GM18951 (cell line): Measurements from ENCODE around the gene AGMAT.
"Not testable (repeated sequence)": the region's sequence is repeated elsewhere in the genome, so short reads cannot be mapped to it uniquely, and the experiment has no call there.

Experiments
- POLR2A ChIP-seq: IDR thresholded peaks from 4 replicates; pipeline ENCODE4 v1.6.1; 2011; ENCODE audit warnings: mild to moderate bottlenecking; ENCODE audit not compliant: insufficient read length, insufficient read depth; ENCODE audit errors: extremely low read depth
- in situ Hi-C: fragments of 300-500 bp; cut with MboI; formaldehyde crosslinking; loops from one replicate; pipeline ENCODE4 v1.12.0; 2022; ENCODE audit warnings: low sequenced_read_pairs, mixed read lengths, inconsistent platforms; ENCODE audit not compliant: unreplicated experiment

AGMAT gene

GRCh38 chr1:15620902-15621682 is 36.2 kb upstream of the AGMAT start:
- in situ Hi-C loops = no loop called here
- no peak for TF ChIP-seq POLR2A

DNA sequence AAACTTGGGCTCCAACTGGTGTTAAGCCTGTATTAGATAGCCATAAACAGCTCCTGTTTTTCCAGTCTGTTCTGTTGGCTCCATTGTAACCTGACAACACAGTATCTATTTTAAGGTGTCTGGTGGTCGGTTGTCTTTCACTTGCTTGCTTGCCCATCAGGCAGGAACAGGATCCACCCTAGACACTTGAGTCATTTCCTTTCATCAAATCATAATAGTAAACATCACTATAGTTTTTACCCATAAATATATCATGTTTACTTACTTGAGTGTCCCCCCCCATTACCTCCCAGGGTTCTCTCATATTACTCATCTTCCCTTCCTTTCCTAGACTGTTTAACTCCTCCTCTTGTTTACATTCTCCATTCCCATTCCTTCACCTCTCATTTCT is 35.3 kb upstream of the AGMAT start:
- no peak for TF ChIP-seq POLR2A
- in situ Hi-C loops = no loop called here

DNA sequence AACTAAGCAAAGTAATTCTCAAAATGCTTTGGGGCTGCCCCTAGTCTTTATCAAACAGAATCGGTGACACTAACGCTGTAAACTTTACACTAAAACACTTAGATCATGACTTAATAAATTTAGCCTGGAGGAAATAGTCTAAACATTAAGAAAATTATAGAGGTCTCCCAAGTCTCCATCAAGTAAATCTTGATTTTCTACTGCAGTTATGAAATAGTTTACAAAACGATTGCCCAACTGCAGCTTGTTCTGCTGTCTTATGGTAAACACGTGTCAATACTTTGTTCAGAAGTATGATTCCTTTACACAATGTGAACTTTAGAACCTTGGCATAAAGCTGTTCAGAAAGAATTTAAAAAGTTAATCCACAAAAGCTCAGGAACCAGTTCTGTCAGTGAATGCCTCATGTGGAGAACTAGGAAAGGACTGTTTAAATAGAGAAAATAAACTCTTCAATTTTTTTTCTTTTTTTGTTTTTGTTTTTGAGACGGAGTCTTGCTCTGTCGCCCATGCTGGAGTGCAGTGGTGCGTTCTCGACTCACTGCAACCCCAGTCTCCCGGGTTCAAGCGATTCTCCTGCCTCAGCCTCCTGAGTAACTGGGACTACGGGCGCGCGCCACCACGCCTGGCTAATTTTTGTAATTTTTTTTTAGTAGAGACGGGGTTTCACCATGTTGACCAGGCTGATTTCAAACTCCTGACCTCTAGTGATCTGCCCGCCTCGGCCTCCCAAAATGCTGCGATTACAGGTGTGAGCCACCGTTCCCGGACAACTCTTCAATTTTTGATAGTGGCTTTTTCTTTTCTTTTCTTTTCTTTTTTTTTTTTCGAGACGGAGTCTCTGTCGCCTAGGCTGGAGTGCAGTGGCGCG is 34.0 kb upstream of the AGMAT start:
- TF ChIP-seq POLR2A = no peak
- in situ Hi-C loops = no loop called here

DNA sequence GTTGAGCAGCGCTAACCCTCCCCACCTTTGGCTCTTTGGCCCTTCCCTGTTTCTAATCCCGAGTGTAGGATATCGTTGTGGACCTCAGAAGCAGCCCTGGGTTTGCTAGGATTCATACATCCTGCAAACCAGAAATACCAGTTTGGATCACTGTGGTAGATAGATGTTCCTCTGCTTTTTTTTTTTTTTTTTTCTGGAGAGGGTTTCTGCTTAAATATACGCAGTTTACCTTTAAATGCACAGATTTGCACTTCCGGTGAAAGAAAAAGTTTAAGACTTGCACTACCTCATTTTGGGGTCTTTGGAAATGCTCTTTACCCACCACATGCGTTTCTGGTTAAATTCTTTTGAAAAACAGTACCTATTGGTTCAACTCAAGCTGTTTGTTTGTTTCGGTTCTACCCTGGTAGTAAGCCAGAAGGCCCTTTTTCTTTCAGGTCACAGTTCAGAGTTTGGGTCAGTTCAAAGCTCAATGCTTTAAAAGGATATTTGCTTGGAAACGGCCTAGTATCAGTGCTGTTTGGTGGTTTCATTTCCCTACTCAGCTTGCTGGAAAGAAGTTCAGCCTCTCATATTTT is 33.3 kb upstream of the AGMAT start:
- TF ChIP-seq POLR2A = no peak
- in situ Hi-C loops = no loop called here

DNA sequence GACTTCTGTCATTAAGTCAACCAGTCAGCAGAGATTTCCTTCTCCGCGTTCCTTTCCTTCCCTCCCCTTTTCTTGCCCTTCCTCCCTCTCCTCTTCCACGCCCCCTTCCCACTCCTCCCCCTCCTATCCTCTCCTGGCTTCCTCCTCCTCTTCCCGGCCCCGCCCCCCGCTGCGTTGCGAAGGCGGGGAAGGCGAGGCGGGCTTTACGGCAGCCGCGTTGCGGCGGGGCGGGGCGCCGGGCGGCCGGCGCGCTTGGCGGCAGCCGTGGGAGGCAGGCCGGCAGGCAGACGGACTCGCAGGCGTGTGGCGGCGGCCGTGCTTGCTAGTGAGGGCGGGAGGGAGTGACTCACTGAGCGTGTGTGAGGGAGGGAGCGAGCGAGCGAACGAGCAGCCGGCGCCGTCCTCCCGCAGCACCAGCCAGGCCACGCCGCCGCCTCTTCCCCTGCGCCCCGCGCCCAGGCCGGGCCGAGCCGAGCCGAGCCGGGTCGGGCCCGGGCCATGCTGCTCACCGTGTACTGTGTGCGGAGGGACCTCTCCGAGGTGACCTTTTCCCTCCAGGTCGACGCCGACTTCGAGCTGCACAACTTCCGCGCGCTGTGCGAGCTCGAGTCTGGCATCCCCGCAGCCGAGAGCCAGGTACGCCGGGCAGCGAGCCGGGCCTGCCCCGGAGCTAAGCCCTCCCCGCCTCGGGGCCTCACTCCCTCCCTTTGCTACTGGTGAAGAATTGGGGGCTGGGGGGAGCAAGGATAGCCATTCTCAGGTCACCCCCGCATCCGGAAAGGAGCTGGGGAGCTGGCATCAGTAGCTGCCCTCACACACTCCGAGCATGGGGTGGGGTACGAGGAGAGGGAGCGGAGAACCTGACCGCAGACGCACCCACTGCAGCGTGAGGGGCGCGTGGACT is 32.6 kb upstream of the AGMAT start, which contains the start of gene DDI2:
Gene DDI2, plus strand, starts transcription at position 286 of the 904 bp plus-strand sequence. Its CDS starts 213 bp downstream, at position 499.
- TF ChIP-seq POLR2A = peak; percentile 87
- in situ Hi-C loops = no loop called here

- TF ChIP-seq POLR2A = no peak
- in situ Hi-C loops = no loop called here
Observed at GRCh38 chr1:15616373-15617172, 31.7 kb upstream of the AGMAT start.

DNA sequence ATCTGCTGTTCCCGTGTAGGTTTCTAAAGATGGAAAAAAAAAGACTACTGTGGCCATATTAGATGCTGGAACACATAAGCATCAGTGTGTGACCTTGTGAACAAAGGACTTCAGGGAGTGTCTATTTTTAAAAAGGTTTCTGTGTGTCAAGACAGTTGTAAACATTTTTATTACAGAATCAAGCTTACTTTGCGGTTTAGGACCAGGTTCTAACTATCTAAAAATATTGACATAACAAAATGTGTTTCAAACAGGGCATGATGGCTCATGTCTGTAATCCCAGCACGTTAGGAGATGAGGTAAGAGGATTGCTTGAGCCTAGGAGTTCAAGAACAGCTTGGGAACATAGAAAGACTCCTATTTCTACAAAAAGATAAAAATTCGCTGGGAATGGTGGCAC is 25.3 kb upstream of the AGMAT start:
- no peak for TF ChIP-seq POLR2A
- in situ Hi-C loops = no loop called here

DNA sequence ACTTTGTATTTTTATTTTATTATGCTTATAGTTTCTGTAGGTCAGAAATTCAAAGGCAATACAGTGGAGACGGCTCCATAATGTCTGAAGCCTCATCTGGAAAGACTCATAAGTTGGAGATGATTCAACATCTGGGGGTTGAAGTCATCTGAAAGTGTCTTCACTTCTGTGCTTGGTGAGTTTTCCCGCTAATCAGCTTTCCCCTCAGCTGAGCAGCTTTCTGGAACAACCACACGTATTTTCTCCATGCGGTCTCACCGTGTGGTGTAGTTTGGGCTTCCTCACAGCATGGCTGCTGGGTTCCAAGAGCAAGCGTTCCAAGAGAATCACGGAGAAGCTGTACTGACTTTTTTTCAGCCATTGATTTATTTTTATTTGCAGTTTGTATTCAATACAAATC is 24.8 kb upstream of the AGMAT start:
- in situ Hi-C loops = no loop called here
- no peak for TF ChIP-seq POLR2A

GRCh38 chr1:15605398-15606383 is 20.8 kb upstream of the AGMAT start:
- in situ Hi-C loops = no loop called here
- no peak for TF ChIP-seq POLR2A

DNA sequence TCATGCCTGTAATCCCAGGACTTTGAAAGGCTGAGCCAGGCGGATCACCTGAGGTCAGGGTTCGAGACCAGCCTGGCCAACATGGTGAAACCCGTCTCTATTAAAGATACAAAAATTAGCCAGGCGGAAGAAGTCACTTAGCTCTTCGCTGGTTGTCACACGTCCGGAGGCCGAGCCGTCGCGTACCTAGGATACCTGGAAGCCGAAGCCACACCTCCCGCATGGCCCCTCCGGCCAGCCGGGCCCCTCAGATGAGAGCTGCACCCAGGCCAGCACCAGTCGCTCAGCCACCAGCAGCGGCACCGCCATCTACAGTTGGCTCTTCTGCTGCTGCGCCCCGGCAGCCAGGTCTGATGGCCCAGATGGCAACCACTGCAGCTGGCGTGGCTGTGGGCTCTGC is 19.5 kb upstream of the AGMAT start:
- in situ Hi-C loops = not testable (repeated sequence)

- in situ Hi-C loops = not testable (repeated sequence)
Observed at GRCh38 chr1:15603966-15604282, 19.1 kb upstream of the AGMAT start.
